ENCODE measurements around the gene NELL1. TPM values are rescaled to one million over a fixed set of nuclear protein-coding genes. Genes with fewer than 3 reads are reported as not detected.

Gene NELL1
- total RNA-seq, 4 donors from 2014 or later: not detected

- H3K27me3 ChIP-seq: no peaks in the 10 kb centered on the region
- no peak overlapping the region for H3K27ac ChIP-seq
- intact Hi-C loops (cut with DNase I; ENCODE audit: low total_unique reads) (no loop called here), in situ Hi-C loops (cut with MboI; ENCODE audit: low sequenced_read_pairs in 4 of 4) (no loop called here)
- H3K36me3 ChIP-seq: no peaks in the 10 kb centered on the region
- DNase-seq: no peak
- H3K4me3 ChIP-seq: no peak overlapping the region
- no peak for TF ChIP-seq POLR2A (IDR thresholded peaks at IDR 0.05)
- TF ChIP-seq CTCF (IDR thresholded peaks at IDR 0.05 in 4 of 5, conservative IDR thresholded peaks at IDR 0.05 in 1 of 5): no peak
- H3K4me1 ChIP-seq: no peaks in the 10 kb centered on the region
- no peak for ATAC-seq
- H3K9me3 ChIP-seq: no peaks in the 10 kb centered on the region
These were observed 759.4 kb downstream of the NELL1 start for GRCh38 chr11:21428796-21429195.

- no peak for ATAC-seq
- DNase-seq: no peak
- Histone ChIP-seq H3K4me3 (no peak overlapping the region), H3K9me3 (no peaks in the 10 kb centered on the region), H3K27ac (no peak overlapping the region), H3K36me3 (no peaks in the 10 kb centered on the region), H3K4me1 (no peaks in the 10 kb centered on the region), H3K27me3 (no peaks in the 10 kb centered on the region)
- intact Hi-C loops (cut with DNase I; ENCODE audit: low total_unique reads): no loop called here
- no peak for TF ChIP-seq POLR2A (IDR thresholded peaks at IDR 0.05)
- TF ChIP-seq CTCF (IDR thresholded peaks at IDR 0.05 in 4 of 5, conservative IDR thresholded peaks at IDR 0.05 in 1 of 5): no peak
- in situ Hi-C loops (cut with MboI; ENCODE audit: low sequenced_read_pairs in 4 of 4): no loop called here
These were observed 760.0 kb downstream of the NELL1 start for GRCh38 chr11:21429401-21429800.

- in situ Hi-C loops (cut with MboI; ENCODE audit: low sequenced_read_pairs in 4 of 4): no loop called here
- H3K36me3 ChIP-seq: no peaks in the 10 kb centered on the region
- H3K4me3 ChIP-seq: no peak overlapping the region
- H3K4me1 ChIP-seq: no peaks in the 10 kb centered on the region
- intact Hi-C loops (cut with DNase I; ENCODE audit: low total_unique reads): no loop called here
- no peak for DNase-seq
- no peaks in the 10 kb centered on the region for H3K9me3 ChIP-seq
- no peaks in the 10 kb centered on the region for H3K27me3 ChIP-seq
- TF ChIP-seq POLR2A (IDR thresholded peaks at IDR 0.05) (no peak), CTCF (IDR thresholded peaks at IDR 0.05 in 4 of 5, conservative IDR thresholded peaks at IDR 0.05 in 1 of 5) (no peak)
- H3K27ac ChIP-seq: no peak overlapping the region
- no peak for ATAC-seq
These were observed 761.2 kb downstream of the NELL1 start for GRCh38 chr11:21430537-21430936.

- no peaks in the 10 kb centered on the region for H3K27me3 ChIP-seq
- no peak overlapping the region for H3K27ac ChIP-seq
- TF ChIP-seq POLR2A (IDR thresholded peaks at IDR 0.05) (no peak), CTCF (IDR thresholded peaks at IDR 0.05 in 4 of 5, conservative IDR thresholded peaks at IDR 0.05 in 1 of 5) (no peak)
- no peak for DNase-seq
- no peaks in the 10 kb centered on the region for H3K9me3 ChIP-seq
- in situ Hi-C loops (cut with MboI; ENCODE audit: low sequenced_read_pairs in 4 of 4): no loop called here
- no peak for ATAC-seq
- intact Hi-C loops (cut with DNase I; ENCODE audit: low total_unique reads): no loop called here
- no peaks in the 10 kb centered on the region for H3K36me3 ChIP-seq
- no peaks in the 10 kb centered on the region for H3K4me1 ChIP-seq
- no peak overlapping the region for H3K4me3 ChIP-seq
These were observed 777.7 kb downstream of the NELL1 start for GRCh38 chr11:21446939-21447590.

- Histone ChIP-seq H3K27ac (no peak overlapping the region), H3K4me3 (no peak overlapping the region), H3K9me3 (no peaks in the 10 kb centered on the region), H3K36me3 (no peaks in the 10 kb centered on the region), H3K4me1 (no peaks in the 10 kb centered on the region), H3K27me3 (no peaks in the 10 kb centered on the region)
- TF ChIP-seq CTCF (IDR thresholded peaks at IDR 0.05 in 4 of 5, conservative IDR thresholded peaks at IDR 0.05 in 1 of 5) (no peak), POLR2A (IDR thresholded peaks at IDR 0.05) (no peak)
- in situ Hi-C loops (cut with MboI; ENCODE audit: low sequenced_read_pairs in 4 of 4): no loop called here
- intact Hi-C loops (cut with DNase I; ENCODE audit: low total_unique reads): no loop called here
- DNase-seq: no peak
- ATAC-seq: no peak
These were observed 778.5 kb downstream of the NELL1 start for GRCh38 chr11:21447871-21448270.
